ENCODE results near the gene OR9G1. TPM values are rescaled to one million over a fixed set of nuclear protein-coding genes. Genes with fewer than 3 reads are reported as not detected.

Gene OR9G1
- total and polyA plus RNA-seq, 4 donors = not detected

Small RNA genes within 50 kb of the gene (small RNA-seq; reads per million reads assigned to genes)
- gene AP001803.1 (ENCODE audit: low replicate concordance) (not detected), gene AP004245.1 (ENCODE audit: low replicate concordance) (not detected), gene MIR6128 (ENCODE audit: low replicate concordance) (not detected)

Other genes with a start within 250 kb of the OR9G1 start
- not detected for gene OR5M3, start 225.7 kb upstream of the OR9G1 start, total RNA-seq
- gene OR5M3, start 225.7 kb upstream of the OR9G1 start, polyA plus RNA-seq = not detected
- not detected for gene OR5M8, start 207.7 kb upstream of the OR9G1 start, total RNA-seq
- gene OR5M8, start 207.7 kb upstream of the OR9G1 start, polyA plus RNA-seq = not detected
- gene OR5M11, start 155.8 kb upstream of the OR9G1 start, total RNA-seq = not detected
- gene OR5M11, start 155.8 kb upstream of the OR9G1 start, polyA plus RNA-seq = not detected
- gene OR5M10, start 121.4 kb upstream of the OR9G1 start, total RNA-seq = not detected
- gene OR5M10, start 121.4 kb upstream of the OR9G1 start, polyA plus RNA-seq = not detected
- gene OR5M1, start 84.2 kb upstream of the OR9G1 start, total RNA-seq = not detected
- not detected for gene OR5M1, start 84.2 kb upstream of the OR9G1 start, polyA plus RNA-seq
- gene OR5AP2, start 56.7 kb upstream of the OR9G1 start, total RNA-seq = not detected
- not detected for gene OR5AP2, start 56.7 kb upstream of the OR9G1 start, polyA plus RNA-seq
- gene OR5AR1, start 35.4 kb upstream of the OR9G1 start, total RNA-seq = not detected
- not detected for gene OR5AR1, start 35.4 kb upstream of the OR9G1 start, polyA plus RNA-seq
- gene OR9G4, start 49.6 kb downstream of the OR9G1 start, total RNA-seq = not detected
- gene OR9G4, start 49.6 kb downstream of the OR9G1 start, polyA plus RNA-seq = not detected